HG03442 (cell line): Measurements from ENCODE around the gene MINK1.
"Not testable (repeated sequence)": the region's sequence is repeated elsewhere in the genome, so short reads cannot be mapped to it uniquely, and the experiment has no call there.

Experiments
- ATAC-seq: cut with Tn5 transposase; IDR thresholded peaks from one replicate; pipeline ENCODE4 v1.9.1; 2021; ENCODE audit warnings: mild to moderate bottlenecking, moderate library complexity; ENCODE audit not compliant: unreplicated experiment

MINK1 gene

DNA sequence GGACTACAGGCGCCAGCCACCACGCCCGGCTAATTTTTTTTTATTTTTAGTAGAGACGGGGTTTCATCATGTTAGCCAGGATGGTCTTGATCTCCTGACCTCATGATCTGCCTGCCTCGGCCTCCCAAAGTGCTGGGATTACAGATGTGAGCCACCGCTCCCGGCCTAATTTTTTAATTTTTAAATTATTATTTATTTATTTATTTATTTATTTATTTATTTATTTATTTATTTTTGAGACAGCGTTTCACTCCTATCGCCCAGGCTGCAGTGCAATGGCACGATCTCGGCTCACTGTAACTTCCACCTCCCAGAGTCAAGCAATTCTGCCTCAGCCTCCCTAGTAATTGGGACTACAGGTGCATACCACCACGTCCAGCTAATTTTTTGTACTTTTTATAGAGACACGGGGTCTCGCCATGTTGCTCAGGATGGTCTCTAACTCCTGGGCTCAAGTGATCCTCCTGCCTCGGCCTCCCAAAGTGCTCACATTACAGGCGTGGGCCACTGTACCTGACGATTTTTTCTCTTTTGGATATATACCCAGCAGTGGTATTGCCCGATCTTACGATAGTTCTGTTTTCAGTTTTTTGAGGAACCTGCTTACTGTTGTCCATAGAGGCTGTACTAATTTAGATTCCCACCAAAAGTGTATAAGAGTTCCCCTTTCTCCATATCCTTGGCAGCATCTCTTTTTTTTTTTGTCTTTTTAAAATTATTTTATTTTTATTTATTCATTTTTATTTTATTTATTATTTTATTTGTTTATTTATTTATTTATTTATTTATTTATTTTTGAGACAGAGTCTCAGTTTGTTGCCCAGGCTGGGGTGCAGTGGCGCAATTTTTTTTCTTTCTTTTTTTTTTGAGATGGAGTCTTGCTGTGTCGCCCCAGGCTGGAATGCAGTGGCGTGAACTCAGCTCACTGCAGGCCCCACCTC is 36.2 kb downstream of the MINK1 start:
- ATAC-seq: not testable (repeated sequence)

DNA sequence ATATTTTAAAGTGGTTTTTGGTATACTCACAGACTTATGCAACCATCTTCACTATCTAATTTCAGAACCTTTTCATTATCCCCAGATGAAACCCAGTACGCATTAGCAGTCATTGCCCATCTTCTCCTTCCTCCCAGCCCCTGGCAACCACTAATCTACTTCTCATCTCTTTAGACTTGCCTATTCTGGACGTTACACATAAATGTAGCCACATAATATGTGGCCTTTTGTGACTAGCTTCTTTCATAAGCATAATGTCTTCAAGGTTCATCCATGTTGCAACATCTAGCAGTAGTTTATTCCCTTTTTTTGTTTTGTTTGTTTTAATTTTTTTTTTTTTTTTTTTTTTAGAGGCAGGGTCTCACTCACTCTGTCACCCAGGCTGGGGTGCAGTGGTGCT is 37.7 kb downstream of the MINK1 start:
- no peak for ATAC-seq

DNA sequence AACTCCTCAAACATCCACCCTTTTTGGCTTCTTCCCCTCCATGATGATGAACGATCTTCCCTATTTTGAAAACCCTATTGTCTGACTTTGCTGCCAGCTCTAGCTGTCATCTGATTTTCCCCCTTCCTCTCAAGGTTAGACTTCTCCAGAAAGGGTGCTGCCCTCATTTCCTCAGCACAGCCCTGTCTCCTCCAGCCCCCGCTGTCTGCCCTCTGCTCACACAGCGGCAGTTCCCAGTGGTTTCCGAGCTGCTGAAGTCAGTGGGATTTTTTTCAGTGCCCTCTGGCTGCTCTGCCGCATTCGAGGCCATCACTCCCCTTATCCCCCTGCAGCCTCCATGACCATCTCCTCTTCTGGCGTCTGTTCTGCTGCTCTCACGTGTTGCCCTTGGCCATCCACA is 39.6 kb downstream of the MINK1 start:
- ATAC-seq: no peak

DNA sequence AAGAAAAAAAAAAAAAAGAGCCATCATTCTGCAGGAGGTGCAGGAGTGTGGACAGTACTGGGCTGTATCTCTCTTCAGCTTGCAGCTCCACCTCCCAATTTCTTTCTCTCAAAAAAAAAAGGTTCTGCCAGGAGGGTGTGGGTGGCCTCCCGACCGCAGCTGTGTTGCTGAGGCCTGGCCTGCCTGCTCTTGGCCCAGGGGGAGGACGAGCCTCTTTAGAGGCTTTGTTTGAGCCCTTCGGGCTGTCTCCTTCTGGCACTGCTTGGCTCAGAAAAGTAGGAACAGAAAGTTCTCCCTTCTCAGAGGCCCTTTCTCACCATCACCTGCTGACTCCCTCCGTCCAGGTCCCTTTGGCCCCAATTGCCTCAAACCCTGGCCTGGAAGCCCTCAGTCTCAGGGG is 43.9 kb downstream of the MINK1 start:
- no peak for ATAC-seq

DNA sequence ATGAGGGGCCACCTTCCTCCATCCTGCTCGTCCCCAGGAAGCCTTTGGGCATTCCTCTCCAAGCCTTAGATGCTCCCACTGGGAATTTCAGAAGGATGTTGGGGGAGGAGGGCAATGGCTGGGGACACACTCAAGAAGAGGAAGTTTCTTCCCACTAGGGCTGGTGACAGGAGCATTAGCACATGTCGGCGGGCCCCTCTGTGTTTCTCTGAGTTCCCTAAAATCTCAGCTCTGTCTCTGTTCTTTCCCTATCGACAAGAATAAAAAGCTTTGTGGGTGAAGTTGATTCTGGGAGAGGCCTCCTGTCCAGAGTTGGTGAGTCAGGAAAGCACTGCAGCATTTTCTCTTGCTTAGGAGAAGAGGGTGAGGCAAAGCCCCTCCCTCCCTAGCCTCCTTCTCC is 46.5 kb downstream of the MINK1 start:
- ATAC-seq: no peak

DNA sequence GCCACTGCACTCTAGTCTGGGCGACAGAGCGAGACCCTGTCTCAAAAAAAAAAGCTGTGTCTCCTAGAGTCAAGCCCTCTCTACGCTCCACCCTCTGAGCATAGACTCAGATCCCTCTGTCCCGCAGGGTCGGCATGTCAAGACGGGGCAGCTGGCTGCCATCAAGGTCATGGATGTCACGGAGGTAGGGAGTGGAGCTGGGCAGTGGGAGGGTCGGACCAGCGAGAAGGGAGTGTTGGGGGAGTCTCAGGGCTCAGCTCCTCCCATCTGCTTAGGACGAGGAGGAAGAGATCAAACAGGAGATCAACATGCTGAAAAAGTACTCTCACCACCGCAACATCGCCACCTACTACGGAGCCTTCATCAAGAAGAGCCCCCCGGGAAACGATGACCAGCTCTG is 47.7 kb downstream of the MINK1 start:
- ATAC-seq: no peak

DNA sequence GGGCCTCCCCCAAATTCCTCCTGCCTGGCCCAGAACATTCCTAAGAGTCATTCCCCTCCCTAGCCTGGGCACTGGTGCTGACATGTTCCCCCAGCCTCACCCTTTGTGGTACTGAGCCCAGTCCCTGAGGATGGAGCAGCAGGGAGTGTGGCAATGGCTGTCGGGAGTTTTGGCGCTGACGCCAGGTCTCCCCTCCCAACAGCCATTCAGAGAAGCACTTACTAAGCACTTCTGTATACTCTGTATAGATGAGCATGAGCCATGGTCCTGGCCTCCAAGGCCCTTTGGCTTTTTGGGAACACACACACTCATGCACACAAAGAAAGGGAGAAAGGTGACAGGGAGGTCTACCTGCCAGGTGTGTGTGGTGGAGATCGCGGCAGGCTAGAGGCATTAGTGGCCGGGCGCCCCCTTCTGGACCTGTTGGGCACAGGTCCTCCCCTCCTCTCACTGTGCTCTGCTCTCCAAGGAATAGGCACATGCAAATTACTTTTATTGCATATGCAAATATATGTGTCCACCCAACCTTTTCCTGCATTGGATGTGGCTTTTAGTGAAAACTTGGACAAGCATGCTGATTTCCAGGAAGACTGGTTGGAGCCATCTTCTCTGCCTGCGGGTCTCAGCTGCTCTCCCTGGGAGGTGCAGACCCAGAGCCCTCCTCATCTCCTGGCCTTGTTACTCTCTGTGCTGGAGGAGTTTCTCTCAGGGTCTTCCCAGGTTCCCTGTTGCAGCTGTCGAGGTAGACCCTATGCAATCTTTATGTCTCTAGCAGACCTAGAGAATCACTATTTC is 48.8 kb downstream of the MINK1 start:
- ATAC-seq: no peak

DNA sequence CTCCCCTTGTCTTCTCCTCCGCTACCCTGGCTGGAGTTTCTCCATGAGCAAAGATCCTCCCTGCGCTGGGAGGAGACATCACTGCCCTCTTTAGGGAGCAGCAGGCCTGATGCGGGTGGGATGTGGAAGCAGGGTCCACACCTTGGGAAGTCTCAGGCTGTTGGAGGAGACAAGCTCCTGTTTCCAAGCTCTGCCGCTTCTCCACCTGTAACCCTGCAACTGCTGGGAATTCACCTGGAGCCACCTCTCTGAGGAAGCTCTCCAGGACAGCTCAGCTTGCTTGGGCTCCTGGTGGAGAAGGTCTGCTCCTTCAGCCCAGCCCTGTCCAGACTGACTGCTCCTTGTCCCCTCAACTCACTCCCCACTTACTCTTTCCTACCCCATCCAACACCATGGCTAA is 51.3 kb downstream of the MINK1 start:
- no peak for ATAC-seq

DNA sequence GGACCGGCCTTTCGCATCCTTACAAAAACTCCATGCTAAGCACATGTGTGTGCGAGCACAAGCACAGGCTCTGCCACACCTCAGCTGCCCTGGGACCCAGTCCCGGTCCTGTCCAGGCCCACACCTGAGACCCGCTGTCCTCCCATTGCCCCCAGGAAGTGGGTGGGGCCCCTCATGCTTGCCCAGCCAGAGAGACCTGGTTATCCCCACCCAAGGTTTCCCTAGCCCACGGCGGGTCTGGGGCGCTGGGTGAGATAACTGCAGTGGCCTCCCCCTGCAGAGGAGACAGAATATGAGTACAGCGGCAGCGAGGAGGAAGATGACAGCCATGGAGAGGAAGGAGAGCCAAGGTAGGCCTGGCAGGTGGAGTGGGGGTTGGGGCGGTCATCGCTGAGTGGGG is 53.7 kb downstream of the MINK1 start:
- ATAC-seq: no peak

DNA sequence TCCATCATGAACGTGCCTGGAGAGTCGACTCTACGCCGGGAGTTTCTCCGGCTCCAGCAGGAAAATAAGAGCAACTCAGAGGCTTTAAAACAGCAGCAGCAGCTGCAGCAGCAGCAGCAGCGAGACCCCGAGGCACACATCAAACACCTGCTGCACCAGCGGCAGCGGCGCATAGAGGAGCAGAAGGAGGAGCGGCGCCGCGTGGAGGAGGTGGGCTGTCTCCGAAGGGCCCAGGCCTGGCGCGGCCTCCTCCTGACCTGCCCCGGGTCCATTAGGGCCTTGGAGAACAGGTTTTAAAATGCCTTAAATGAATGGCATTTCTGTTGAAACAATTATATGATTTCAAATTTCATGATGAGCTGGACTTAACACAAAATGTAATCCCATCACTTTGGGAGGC is 54.4 kb downstream of the MINK1 start:
- no peak for ATAC-seq

DNA sequence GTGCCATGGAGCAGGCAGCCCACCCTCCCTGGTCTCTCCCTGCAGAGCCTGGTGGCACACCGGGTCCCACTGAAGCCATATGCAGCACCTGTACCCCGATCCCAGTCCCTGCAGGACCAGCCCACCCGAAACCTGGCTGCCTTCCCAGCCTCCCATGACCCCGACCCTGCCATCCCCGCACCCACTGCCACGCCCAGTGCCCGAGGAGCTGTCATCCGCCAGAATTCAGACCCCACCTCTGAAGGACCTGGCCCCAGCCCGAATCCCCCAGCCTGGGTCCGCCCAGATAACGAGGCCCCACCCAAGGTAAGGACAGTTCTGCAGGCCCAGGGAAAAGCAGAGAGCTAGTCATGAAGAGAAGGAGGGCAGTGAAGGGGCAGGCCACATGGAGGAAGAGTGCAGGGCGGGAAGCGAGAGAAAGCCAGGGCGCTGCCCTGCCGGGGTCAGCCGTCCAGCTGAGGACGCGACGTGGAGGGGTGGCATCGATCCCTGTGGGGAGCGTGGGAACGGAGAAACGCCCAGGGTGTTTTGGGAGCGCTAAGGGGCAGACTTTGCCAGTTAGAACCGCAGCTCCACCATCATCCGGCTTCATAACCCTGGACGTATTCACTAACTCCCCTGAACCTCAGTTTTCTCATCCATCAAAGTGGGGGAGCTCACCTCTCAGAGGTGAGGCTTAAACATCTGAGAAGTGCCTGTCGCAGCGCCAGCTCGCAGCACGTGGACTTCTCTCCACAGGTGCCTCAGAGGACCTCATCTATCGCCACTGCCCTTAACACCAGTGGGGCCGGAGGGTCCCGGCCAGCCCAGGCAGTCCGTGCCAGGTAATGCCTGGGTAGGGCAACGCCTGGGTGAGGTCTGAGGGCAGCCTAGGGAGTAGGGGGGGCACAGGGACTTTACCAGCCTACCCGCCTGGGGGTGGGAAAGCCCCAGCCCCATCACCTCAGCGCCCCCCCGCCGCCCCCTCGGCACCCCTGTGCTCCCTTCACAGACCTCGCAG is 58.6 kb downstream of the MINK1 start:
- ATAC-seq: no peak

DNA sequence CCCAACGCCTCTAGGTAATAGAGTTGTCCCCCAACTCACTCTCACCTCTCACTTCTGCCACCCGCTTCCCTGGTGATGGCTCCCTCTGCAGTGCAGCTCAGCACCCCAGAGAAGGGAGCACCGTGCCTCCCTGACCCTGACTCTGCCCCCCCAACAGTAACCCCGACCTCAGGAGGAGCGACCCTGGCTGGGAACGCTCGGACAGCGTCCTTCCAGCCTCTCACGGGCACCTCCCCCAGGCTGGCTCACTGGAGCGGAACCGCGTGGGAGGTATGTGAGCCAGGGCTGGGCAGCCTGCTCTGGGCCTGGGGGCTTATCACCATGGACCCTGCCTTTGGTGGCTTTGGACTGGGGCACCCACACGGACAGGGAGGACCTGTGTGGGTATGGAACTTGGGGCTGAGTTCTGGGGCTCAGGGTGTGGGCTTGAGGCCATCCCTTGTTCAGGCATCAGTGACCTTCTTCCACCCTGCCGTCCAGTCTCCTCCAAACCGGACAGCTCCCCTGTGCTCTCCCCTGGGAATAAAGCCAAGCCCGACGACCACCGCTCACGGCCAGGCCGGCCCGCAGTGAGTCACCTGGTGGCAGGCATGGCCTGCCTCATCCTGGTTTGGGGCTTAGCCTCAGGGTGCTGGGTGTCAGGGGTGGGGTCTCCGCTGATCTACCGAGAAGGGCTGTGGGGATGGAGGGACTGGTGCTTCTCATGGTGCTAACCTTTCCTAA is 59.5 kb downstream of the MINK1 start:
- no peak for ATAC-seq

DNA sequence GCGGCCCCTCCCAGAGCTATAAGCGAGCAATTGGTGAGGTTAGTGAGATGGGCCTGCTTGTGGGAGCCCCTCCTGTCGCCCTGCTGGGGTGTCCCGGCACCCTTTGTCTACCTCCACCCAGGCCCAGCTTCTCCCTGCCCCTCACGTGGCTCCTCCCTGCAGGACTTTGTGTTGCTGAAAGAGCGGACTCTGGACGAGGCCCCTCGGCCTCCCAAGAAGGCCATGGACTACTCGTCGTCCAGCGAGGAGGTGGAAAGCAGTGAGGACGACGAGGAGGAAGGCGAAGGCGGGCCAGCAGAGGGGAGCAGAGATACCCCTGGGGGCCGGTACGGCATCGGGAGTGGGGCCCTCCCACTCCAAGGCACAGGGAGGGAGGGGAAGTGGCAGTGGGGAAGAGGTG is 60.1 kb downstream of the MINK1 start:
- no peak for ATAC-seq

DNA sequence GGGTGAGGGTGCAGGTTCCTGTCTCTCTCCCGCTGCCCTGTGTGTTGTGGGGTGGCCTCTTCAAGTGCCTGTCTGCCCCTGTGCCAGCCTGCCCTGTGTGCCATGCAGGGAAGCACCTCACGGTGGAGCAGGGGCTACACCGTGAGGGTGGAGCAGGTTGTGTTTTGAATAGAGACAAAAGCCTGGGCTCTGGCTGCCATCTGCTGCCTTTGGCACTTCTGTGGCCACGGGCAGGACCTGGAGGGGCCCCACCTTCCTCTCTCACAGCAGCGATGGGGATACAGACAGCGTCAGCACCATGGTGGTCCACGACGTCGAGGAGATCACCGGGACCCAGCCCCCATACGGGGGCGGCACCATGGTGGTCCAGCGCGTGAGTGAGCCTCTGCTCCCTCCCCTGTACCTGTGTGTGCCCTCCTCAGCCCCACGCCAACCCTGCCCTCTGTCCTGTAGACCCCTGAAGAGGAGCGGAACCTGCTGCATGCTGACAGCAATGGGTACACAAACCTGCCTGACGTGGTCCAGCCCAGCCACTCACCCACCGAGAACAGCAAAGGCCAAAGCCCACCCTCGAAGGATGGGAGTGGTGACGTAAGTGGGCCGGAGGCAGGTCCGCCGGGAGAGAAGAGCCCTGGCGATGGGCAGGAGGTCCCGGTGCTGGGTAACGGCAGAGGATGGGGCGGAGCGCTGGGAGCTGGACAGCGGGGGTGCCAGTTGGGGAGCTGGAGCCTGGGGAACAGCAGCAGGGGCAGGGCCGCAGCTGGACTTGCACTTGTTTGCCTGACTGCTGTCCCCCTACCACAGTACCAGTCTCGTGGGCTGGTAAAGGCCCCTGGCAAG is 60.8 kb downstream of the MINK1 start:
- no peak for ATAC-seq

DNA sequence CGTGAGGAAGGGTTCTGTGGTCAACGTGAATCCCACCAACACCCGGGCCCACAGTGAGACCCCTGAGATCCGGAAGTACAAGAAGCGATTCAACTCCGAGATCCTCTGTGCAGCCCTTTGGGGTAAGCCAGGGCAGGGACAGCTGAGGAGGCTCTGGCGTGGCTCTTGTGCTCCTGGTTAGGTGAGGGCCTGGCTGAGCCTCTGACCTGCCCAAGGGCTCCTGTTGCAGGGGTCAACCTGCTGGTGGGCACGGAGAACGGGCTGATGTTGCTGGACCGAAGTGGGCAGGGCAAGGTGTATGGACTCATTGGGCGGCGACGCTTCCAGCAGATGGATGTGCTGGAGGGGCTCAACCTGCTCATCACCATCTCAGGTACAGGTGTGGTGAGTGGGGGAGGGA is 62.0 kb downstream of the MINK1 start:
- ATAC-seq: no peak

DNA sequence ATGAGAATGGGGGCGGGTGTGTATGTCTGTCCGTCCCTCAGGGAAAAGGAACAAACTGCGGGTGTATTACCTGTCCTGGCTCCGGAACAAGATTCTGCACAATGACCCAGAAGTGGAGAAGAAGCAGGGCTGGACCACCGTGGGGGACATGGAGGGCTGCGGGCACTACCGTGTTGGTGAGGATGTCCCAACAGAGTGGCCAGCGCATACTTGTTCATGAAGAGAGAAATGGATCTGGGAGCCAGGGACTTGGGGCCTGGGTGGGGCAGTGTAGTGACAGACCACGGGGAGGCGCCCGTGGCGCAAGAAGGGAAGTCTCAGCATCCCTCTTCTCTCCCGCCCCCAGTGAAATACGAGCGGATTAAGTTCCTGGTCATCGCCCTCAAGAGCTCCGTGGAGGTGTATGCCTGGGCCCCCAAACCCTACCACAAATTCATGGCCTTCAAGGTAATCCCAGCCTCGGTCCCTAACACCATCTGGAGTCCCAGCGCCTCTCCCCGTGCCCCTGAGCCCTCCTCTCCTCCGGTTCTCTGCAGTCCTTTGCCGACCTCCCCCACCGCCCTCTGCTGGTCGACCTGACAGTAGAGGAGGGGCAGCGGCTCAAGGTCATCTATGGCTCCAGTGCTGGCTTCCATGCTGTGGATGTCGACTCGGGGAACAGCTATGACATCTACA is 62.7 kb downstream of the MINK1 start:
- no peak for ATAC-seq

DNA sequence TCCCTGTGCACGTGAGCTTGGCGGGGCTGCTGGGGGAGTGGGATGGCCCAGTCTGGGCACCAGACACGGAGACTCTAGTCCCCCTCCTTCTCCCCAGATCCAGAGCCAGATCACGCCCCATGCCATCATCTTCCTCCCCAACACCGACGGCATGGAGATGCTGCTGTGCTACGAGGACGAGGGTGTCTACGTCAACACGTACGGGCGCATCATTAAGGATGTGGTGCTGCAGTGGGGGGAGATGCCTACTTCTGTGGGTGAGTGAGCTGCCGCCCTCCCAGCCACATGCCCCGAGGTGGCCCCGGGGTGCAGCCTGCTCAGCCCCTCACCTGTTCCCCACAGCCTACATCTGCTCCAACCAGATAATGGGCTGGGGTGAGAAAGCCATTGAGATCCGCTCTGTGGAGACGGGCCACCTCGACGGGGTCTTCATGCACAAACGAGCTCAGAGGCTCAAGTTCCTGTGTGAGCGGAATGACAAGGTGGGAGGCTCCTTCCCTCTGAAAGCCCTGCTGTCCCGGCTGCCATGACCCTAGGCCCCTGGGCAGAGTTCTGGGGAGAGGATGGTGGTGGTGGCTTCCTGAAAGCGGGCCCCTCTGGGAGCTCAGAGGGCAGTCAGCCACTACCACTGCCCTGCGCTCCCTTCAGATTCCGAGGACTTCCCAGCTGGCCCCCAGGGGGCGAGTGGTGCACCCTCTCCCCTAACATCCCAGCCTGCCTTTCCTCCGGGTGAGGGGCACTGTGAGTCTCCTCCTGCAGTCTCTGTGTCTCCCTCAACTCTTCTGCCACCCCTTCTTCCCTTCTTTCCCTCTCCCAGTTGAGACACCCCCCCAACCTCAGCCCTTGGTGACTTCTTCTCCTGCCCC is 63.4 kb downstream of the MINK1 start:
- ATAC-seq: no peak

DNA sequence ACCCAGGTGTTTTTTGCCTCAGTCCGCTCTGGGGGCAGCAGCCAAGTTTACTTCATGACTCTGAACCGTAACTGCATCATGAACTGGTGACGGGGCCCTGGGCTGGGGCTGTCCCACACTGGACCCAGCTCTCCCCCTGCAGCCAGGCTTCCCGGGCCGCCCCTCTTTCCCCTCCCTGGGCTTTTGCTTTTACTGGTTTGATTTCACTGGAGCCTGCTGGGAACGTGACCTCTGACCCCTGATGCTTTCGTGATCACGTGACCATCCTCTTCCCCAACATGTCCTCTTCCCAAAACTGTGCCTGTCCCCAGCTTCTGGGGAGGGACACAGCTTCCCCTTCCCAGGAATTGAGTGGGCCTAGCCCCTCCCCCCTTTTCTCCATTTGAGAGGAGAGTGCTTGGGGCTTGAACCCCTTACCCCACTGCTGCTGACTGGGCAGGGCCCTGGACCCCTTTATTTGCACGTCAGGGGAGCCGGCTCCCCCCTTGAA is 64.1 kb downstream of the MINK1 start:
- ATAC-seq: no peak
